Measurements from ENCODE around the gene ALK.
A peak's percentile ranks its signal among the peaks of the same experiment; 100 is the strongest.
"Not testable (repeated sequence)": the region's sequence is repeated elsewhere in the genome, so short reads cannot be mapped to it uniquely, and the experiment has no call there.

ALK gene

DNA sequence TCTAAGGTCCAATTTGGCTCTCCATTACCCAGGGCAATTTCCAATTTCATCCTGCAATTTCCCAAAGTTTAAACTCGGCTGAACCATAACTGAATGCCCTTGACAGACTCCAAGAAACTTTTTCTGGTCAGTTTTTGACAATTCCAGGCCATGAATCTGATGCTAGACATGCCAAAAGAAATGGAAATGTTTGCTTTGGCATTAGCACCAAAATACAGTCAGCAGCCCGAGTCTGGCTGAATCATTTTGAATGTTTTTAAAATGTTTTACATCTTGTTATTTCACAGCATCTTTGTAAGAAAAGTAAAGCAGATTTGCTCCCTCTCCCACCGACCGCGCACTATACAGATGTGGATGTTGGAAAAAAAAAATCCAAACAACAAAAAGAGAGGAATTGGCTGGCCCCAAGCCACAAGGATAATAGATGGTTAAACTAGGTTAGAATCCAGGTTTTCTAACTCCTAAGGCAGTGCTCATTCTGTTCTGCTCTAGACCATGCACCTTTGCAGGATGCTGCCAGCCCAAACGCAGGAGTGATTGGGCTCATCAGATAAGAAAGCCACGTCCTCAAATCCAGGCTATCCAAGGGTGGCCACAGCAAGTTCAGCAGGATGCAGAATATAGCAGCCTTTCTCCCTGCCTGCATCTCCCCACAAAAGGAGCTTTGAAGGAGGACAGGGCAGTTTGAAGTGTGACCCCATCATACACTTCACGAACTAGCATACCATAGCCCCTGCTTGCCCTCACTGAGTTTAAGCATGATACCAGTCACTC, 167.5 kb downstream of the ALK start:
- DNase-seq, result no peak

DNA sequence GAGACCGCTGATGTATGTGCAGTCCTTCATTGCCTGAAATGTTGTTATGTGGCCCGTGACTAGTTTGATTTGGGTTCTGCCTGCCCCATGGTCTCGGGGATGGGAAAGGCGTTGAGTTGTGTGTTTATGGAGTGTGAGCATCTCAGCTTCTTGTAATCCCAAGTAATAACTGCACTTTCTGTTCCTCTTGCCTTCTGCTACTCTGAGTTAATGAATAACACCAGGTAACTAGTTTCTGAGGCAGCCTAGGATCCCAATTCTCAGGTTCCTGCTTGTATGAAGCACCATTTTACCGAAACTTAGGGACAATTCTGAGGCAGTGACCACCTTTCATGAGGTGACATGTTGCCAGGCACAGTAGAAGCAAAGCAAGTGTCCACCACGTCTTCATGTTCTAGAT, 170.0 kb downstream of the ALK start:
- no peak for DNase-seq

DNA sequence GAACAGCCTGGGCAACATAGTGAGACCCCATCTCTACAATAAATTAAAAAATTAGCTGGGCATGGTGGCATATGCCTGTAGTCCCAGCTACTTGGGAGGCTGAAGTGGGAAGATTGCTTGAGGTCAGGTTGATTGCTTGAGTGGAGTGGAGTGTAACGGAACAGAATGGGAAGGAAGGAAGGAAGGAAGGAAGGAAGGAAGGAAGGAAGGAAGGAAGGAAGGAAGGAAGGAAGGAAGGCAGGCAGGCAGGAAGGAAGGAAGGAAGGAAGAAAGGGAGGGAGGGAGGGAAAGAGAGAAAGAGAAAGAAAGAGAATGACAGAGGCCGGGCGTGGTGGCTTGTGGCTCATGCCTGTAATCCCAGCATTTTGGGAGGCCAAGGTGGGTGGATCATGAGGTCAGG, 170.9 kb downstream of the ALK start:
- not testable (repeated sequence) for DNase-seq

DNA sequence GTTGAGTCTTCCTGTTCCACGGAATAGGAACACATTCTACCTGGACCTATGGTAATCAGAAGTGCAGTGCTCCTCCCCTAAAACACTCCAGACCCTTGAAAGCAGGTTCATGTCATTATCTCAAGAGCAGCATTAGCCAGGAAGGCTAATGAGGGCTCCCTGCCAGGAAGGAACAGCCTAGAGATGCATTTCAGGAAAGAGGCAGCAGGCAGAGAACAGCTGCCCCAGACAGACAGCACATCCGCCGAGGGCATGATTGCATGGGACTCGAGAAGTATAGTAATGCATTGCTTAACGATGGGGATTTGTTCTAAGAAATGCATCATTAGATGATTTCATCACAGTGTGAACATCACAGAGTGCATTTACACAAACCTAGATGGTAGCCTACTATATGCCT, 171.5 kb downstream of the ALK start:
- no peak for DNase-seq

DNA sequence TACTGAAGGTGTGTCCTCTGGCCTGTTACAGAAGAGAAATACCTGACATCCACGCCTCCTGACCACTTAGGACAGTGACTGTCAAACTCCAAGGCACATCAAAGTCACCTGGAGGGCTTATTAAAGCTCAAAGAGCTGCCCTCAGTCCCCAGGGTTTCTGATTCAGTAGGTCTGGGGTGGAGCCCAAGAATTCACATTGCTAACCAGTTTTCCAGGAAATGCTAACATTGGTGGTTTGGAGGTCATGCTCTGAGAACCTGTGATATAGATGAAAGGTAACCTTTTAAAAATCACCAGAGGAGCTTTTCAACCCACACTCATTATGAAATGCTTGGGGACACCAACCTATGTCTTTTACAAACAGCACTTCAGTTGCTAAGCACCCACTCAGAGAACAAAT, 172.3 kb downstream of the ALK start:
- no peak for DNase-seq

DNA sequence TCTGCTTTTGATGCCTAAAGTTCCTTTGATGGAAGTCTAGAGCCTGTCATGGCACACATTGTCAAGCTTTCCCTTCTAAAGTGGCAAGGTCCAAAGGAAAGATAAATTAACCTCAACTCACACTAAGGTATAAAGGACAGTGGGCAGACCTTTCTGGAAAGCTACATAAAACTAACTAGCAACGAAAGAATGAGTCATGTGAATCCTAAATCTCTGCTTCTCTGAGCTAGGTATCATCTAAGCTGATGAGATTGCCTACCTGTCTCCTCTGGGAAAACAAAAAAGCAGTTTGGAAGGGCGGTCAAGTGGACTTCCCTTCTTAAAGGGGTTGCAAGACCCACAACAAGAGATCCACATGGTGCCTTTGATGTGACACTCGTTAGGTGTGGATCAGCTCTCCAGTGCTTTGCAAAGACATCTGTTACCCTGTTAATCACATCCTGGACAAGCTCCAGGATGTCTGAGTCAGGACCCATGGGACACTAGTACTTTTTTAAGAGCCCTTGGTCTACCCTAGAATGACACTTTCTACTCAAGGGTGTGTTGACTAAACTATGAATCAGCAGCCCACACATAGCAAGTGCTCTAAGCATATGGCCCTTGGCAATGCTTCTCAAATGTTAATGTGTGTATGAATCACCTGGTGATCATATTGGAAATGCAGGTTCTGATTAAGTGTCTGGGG, 173.5 kb downstream of the ALK start:
- no peak for DNase-seq

DNA sequence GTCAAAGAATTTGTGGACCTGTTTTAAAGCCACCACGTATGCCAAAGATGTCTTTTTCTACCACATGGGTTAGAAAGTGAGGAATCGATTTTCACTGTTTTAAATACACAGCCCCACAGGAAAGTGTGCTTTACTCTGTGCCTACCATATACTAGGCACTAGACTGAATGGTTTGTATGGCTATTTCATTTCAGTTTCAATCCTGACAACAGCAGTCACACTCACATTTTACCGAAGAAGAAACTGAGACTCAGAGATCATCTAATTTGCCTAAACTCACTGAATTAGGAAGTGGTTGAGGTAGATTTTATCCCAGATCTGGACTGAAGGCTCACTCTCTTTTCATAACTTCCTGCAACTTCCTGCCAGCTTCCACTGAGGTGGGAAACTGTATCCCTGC, 176.4 kb downstream of the ALK start:
- no peak for DNase-seq

DNA sequence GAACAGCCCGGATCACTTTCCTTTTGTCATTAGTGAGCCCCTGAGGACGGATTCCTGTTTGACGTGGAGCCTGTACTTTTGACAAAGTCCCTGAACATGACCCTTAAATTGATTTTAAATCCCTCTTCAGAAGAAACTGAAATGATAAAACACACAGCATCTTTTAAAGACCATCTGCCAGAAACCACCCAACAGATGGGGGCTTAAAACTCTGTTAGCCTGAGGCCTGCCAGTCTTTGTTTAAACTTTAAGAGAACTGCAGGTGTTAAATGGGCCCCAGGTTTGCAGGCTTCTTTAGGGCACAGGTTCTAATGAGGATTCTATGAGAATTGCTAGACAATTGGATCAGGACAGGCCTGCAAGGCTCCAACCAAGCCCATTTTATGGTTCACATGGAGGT, 177.9 kb downstream of the ALK start:
- no peak for DNase-seq

DNA sequence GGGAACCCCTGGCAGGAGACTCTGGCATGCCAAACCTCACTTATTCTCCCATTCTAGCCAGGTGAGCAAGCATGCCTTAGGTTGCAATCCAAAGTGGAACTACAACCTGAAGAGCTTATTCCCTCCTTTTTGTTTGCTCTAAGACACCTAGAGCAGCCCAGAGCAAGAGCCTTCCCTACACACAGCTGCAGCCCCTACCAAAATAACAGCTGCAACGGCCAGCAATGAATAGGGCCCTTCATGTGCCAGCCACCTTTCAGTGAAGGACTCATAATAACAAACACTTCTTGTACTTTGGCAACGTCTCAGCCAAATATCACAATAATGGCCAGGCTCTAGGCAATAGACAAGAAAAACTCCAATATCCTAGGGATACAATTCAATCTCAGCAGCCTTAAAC, 178.7 kb downstream of the ALK start:
- no peak for DNase-seq

DNA sequence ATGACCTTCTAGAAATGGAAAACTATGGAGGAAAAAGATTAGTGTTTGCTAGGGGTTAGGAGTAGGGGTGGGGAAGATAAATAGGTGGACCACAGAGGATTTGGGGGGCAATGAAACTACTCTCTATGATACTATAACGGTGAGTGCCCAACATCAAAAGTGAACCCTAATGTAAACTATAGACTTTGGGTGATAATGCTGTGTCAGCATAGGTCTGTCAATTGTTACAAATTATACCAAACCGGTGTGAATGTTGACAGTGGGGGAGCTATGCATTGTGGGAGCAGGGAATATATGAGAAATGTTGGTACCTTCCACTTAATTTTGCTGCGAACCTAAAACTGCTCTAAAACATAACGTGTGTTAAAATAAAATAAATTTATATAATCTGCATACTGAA, 180.3 kb downstream of the ALK start:
- DNase-seq, result no peak

DNA sequence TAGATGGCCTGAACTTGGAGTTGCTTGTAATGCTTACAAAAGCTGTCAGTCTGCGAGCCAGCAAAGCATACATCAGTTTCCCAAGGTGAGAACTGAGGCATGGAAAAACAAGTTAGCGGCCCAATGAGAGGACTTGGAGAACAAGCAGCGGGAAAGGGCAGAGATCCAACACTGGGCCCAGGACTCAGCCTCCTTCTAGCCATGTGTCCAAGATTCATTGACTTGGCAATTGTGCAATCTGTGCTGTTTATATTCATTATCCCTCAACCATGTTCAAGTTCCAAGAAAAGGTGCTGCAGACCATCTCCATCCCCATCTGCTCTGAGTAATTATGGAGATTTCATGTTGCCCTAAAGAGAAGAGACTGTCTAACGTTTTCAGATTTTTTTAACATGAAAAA, 187.4 kb downstream of the ALK start:
- DNase-seq, result no peak

DNA sequence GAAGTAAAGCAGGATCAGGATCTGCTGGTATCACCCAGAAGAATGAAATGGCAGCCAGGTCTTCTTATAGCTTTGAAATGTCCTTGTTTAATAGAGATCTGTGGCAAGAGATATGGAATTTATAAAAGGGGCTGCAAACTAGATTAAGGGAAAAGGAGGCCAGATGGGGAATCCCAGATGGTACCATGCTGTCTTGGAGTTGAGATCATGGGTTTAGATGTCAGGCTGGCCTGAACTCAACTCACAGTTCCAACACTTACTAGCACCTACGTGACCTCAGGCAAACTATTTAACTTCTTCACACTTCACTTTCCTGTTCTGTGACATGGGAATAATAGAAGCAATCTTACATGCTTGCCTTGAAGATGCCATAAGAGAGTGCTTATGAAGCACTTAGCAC, 188.2 kb downstream of the ALK start:
- no peak for DNase-seq

DNA sequence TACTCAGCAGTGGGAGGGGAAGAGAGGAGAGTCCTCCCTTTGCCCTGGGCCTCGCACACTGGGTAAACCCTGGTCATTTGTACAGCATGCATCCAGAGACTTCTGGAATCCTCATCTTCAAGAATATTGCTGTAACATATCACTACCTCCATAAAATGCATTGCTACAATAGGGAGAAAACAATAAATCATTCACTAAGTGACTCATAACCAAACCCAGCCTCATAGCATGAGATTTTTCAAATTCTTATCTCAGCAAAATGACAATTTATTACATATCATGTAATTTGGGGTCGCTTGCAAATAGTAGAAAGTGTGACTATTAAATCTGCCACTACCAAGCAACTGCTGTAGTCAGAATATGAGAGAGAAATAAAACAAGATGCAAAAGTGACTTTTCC, 189.4 kb downstream of the ALK start:
- no peak for DNase-seq

DNA sequence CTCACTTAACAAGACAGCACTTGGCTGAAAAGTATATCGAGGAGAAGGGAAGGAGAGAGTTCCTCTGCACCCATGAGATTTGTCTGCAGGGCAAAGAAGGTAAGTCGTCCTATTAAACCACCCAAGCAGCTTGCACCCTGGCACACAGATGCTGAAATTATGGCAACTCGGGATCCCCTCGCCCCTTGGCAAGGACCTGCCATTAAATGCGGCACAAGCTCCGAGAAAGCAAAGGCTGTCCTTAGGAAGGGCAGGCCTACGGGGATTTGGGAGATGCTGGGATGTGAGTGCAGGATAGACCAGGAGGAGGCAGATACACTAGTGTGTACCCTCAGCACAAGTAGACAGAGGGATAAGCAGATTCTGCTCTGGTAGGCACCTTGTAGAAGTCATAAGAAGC, 191.5 kb downstream of the ALK start:
- no peak for DNase-seq

DNA sequence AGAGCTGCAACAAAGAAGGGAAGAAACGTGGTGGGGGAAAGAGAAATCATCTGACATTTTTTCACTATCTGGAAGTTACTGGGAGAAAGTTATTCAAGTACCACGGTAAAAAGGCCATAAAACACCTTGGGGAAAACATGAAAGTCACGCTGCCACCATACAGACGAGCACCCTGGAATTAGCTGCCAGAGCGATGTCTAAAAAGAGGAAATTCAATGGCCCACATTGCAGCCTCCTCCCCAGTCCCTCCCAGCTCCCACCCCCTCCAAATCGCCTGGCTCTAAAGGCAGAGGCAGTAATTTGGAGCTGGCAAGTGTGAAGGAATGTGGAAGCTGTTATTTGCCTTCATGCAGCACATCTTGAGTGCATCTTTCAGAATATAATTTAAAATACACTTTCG, 192.0 kb downstream of the ALK start:
- peak in 1 of 2 experiments; percentile 8 for DNase-seq

DNA sequence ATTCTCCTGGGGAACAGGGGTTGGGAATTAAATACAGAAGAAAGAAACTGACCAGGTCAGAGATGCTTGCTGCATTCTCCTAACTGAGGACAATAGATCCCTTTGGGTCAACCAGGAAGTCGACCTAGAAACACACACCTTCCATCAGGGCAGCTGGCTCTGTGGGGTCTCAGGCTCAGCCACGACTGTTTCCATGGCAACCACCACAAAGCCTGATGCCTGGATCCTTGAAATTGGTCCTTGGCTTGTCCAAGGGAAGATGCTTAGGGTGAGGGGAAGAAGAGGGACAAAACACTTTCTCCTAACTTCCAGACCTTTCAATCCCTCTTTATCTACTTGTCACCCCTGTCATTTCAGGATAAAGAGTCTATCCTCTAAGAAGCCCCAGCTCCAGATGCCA, 194.4 kb downstream of the ALK start:
- no peak for DNase-seq

DNA sequence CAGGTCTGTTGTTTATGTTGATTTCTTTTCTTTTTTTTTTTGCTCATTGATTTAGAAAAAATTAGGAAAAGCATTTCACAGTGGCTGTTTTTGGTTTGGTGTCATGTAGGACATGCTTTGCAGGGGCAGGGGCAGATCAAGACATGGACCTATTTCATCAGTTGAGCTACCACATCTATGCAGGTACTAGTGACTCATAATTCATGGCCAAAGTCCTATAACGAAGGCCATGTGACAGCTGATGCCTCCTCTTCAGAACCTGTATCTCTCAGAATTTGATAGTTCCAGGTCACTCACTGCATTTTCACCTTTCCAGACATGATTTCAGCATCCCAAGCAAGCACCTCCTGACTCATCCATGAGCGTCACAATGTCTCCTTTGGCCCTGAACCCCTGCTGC, 195.8 kb downstream of the ALK start:
- no peak for DNase-seq

DNA sequence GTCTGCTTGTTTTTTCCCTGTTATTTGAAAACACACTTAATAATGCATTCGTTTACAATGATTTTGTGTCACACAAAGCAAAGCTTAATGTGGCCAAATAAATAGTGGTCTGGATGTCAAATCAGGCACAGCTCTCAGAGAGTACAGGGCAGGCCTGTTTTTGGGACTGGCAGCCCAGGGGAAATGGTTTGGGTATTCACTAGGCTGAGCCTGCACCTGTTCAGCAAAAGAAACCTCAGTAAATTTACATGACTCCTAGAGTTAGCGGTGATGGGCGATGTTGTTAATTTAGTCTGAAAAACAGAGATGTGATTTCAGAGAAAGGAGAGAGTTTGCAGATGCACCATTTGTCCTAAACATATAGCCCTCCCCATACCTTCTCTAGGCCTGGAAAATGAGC, 197.1 kb downstream of the ALK start:
- DNase-seq, result no peak

DNA sequence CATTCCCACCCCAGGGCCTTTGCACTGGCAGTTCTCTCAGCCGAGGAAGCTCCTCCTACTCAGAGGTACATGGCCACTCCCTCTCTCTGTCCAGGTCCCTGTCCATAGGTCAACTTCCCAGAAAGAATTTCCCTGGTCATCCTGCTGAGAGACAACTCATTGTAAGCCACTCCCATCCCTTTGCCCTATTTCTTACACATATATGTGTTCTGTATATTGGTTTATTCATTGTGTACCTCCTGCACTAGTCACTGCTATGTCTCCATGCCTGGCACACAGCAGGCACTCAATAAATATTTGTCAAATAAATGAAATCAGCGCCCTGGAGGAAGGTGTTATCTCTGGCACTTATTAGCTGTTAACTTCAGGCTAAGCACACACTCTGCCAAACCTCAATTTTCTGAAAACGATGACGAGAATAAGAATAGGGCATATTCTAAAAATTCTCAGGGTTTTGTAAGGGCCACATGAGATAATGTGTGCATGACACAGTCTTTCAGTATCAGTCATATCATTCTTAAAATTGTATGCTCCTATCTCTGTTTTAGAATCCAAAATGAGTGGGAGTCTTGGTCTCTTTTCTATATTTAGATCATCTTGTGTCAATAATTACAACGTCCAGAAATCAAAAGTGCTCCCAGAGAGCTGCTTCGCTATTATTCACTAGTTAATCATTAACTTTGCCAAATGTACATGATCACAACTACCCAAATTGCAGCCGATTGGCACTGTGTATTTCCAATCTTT, 198.0 kb downstream of the ALK start:
- DNase-seq, result no peak

DNA sequence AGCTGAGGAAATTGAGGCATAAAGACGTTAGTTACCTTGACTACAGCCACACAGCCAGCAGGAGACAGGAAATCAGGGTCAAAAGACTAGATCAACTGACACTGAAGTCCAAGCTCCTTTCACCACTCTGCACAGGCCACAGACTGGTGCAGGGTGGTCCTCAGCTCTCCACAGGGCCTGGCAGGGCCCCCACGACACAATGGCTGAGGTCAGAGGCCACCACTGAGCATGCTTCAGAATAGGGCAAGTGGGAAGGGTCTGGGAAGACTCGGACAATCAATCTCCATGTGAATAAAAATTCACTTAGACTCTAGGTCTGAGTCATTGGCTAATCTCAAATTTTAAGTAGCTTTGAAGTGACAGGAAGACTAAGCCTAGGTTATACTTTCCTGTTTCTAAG, 201.7 kb downstream of the ALK start:
- DNase-seq, result no peak

DNA sequence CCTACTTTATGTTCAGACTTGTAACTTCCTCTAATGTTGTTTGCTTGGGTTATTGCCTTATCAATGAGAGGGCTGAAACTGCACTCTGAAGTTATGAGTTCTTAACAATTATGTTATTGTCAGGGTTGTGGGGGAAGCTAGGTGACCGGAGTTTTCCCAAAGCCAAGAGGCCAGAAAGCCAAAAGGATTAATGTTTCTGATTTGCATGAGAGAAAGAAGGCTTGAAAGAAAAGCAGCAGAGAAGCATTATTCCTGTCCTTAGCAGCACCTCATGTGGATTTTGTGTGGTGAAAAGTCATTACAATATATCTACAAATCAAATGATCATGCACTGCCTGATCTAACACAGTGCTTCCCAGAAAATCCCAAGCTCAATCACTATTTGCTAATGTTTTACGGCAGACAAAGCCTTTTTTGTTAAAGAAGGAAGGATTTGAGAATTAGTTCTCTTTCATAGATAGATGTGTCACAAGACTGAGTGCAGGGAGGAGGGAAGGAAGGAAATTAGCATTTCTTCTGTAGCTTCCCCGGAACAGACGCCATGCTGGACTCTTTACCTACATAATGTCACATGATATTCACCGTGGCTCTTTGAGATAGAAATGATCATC, 203.2 kb downstream of the ALK start:
- no peak for DNase-seq

DNA sequence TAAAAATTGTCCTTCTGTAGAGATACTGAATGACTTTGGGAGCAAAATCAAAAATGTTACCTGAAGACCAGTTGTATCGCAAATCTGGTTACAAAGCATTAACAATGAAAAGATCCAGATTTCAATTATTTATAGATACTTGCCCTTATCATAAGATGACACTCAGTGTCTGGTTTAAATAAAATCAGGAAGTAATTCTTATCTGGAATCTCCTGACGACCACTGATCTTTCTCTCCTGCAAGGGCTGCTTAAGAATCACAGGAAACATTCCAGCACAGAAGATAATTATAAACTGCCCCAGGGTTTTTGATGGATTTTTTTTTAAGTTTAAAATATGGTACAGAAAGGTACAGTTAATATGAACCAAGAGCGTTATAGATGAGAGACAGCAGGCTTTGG, 205.7 kb downstream of the ALK start:
- no peak for DNase-seq

DNA sequence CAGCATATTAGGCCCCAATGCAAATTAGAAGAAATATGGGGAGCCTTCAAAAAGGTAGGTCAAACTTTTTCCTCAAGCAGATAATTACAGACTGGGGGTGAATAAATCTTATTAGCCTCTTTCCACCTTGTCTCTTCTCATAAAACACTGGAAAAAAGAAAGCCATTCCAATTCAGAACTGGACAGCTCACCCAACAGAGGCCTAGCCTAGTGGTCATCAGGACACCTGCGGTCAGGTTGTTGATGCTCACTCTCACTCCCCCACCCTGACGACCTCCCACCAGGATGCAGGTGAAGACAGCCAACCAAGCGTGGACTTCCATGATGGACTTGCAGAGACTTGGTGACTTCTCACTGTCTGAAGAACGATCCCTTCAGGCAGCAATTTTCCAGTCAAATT, 207.1 kb downstream of the ALK start:
- DNase-seq, result no peak
